Measurements from ENCODE around the gene STK17B.
"Not testable (repeated sequence)": the region's sequence is repeated elsewhere in the genome, so short reads cannot be mapped to it uniquely, and the experiment has no call there.

STK17B gene

DNA sequence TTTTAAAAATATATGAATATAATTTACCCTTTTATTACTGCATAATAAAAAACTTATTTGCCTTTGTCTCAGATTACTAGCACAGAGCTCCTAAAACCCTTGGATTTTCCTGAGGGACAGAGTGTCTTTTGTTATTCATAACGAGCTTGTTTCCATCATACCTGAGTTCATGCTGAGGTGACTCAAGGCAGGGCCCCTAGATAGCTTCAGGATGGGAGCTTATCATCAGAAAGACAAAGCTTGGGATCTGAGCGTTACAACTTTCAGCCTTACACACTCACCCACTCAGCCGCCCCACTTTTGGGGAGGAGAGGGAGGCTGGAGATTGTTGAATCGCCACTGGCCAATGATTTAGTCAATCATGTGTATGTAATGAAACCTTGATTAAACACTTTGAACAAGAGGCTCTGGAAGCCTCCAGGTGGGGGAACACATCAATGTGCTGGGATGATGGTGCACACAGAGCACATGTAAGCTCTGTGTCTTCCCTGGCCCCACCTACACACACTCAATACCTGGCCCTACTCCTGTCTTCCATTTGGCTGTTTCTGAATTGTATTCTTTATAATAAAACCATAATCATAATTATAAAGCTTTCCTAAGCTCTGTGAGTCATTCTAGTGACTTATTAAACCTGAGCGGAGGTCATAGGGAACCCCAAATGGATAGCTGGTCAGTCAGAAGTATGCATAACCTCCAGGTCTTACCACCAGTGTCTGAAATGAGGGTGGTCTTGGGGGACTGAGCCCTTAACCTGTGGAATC lies 74.2 kb downstream of the STK17B start:
- Histone ChIP-seq H3K4me1 (ENCODE audit: control insufficient read depth, insufficient read depth, low read length, poor library complexity, severe bottlenecking) (no peaks in the 10 kb centered on the region), H3K36me3 (ENCODE audit: control insufficient read depth, insufficient read depth, low read length) (no peaks in the 10 kb centered on the region), H3K9me3 (ENCODE audit: control insufficient read depth, low read length) (no peaks in the 10 kb centered on the region), H3K4me3 (ENCODE audit: extremely low read depth, insufficient read depth, low read length, poor library complexity, severe bottlenecking) (no peak overlapping the region), H3K27ac (ENCODE audit: low read depth, low read length, severe bottlenecking) (no peak overlapping the region)
- 17 to 77% methylated on average over 1 to 3 of the region's 5 CpGs for WGBS, 2 experiments (ENCODE audit: insufficient coverage in 2 of 2)

GRCh38 chr2:196096264-196096663 lies 75.1 kb downstream of the STK17B start:
- WGBS, 2 experiments (ENCODE audit: insufficient coverage in 2 of 2), result 90% methylated on average over 2 of the region's 4 CpGs; no CpG with 5 or more reads in 1 of the 2 experiments
- Histone ChIP-seq H3K36me3 (ENCODE audit: control insufficient read depth, insufficient read depth, low read length) (no peaks in the 10 kb centered on the region), H3K9me3 (ENCODE audit: control insufficient read depth, low read length) (no peaks in the 10 kb centered on the region), H3K4me3 (ENCODE audit: extremely low read depth, insufficient read depth, low read length, poor library complexity, severe bottlenecking) (no peak overlapping the region), H3K4me1 (ENCODE audit: control insufficient read depth, insufficient read depth, low read length, poor library complexity, severe bottlenecking) (no peaks in the 10 kb centered on the region), H3K27ac (ENCODE audit: low read depth, low read length, severe bottlenecking) (no peak overlapping the region)

DNA sequence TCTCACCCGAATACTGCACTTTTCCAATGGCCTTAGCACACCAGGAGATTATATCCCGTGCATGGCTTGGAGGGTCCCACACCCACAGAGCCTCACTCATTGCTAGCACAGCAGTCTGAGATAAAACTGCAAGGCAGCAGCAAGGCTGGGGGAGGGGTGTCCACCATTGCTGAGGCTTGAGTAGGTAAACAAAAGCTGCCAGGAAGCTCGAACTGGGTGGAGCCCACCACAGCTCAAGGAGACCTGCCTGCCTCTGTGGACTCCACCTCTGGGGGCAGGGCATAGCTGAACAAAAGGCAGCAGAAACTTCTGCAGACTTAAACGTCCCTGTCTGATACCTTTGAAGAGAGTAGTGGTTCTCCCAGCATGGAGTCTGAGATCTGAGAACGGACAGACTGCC lies 81.9 kb downstream of the STK17B start:
- not testable (repeated sequence) for H3K36me3 ChIP-seq (ENCODE audit: control insufficient read depth, insufficient read depth, low read length); H3K4me3 ChIP-seq (ENCODE audit: extremely low read depth, insufficient read depth, low read length, poor library complexity, severe bottlenecking); H3K9me3 ChIP-seq (ENCODE audit: control insufficient read depth, low read length); H3K27ac ChIP-seq (ENCODE audit: low read depth, low read length, severe bottlenecking); H3K4me1 ChIP-seq (ENCODE audit: control insufficient read depth, insufficient read depth, low read length, poor library complexity, severe bottlenecking)
- WGBS, 2 experiments (ENCODE audit: insufficient coverage in 2 of 2), result 84 to 90% methylated on average over 4 to 5 of the region's 5 CpGs

- no peak overlapping the region for H3K4me3 ChIP-seq (ENCODE audit: extremely low read depth, insufficient read depth, low read length, poor library complexity, severe bottlenecking)
- no peak overlapping the region for H3K27ac ChIP-seq (ENCODE audit: low read depth, low read length, severe bottlenecking)
- H3K36me3 ChIP-seq (ENCODE audit: control insufficient read depth, insufficient read depth, low read length), result no peaks in the 10 kb centered on the region
- 96 to 100% methylated on average over 1 to 2 of the region's 2 CpGs for WGBS, 2 experiments (ENCODE audit: insufficient coverage in 2 of 2)
- H3K9me3 ChIP-seq (ENCODE audit: control insufficient read depth, low read length), result peaks cover 4% of the 10 kb centered on the region
- H3K4me1 ChIP-seq (ENCODE audit: control insufficient read depth, insufficient read depth, low read length, poor library complexity, severe bottlenecking), result no peaks in the 10 kb centered on the region
Observed at GRCh38 chr2:196088203-196088602, 83.2 kb downstream of the STK17B start.

DNA sequence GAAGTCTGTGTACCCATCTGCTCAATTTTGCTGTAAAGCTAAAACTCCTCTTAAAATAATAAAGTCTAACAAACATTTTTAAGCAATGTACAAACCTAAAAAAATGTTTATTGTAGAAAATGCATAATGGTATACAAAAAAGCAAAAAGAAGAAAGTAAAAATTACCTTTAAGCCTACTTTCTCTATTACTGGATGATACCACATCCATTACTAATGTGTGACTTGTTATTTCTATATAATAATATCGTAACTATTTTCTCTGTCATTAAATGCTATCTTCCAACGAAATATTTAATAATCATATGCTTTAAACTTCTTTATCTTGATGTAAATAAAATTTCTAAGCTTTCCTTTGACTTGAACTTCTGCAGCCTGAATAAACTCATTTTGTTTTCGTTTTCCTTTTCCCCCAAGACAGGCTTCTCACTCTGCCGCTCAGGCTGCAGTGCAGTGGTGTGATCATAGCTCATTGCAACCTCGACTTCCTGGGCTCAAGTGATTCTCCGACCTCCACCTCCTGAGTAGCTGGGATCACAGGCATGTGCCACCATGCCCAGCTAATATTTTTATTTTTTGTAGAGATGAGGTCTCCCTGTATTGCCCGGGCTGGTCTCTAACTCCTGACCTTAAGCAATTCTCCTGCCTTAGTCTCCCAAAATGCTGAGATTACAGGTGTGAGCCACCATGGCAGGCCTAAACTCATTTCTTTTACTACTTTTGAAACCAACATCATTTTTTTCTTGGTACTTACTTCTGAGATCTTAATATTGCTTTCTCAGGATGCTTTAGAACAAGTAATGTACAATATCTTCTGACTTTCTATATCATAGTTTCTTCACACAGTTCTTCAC lies 84.6 kb downstream of the STK17B start:
- Histone ChIP-seq H3K9me3 (ENCODE audit: control insufficient read depth, low read length) (peaks cover 4% of the 10 kb centered on the region), H3K4me1 (ENCODE audit: control insufficient read depth, insufficient read depth, low read length, poor library complexity, severe bottlenecking) (no peaks in the 10 kb centered on the region), H3K27ac (ENCODE audit: low read depth, low read length, severe bottlenecking) (no peak overlapping the region), H3K36me3 (ENCODE audit: control insufficient read depth, insufficient read depth, low read length) (no peaks in the 10 kb centered on the region), H3K4me3 (ENCODE audit: extremely low read depth, insufficient read depth, low read length, poor library complexity, severe bottlenecking) (no peak overlapping the region)
- WGBS, 2 experiments (ENCODE audit: insufficient coverage in 2 of 2), result 74 to 80% methylated on average over 3 to 4 of the region's 7 CpGs

DNA sequence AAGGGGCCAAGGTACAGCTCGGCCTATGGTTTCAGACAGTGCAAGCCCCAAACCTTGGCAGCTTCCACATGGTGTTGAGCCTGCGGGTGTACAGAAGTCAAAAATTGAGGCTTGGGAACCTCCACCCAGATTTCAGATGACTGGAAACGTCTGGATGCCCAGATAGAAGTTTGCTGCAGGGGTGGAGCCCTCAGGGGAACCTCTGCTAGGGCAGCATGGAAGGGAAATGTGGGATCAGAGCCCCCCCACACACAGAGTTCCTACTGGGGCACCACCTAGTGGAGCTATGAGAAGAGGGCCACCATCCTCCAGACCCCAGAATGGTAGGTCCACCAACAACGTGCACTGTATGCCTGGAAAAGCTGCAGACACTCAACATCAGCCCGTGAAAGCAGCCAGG lies 87.8 kb downstream of the STK17B start:
- H3K36me3 ChIP-seq (ENCODE audit: control insufficient read depth, insufficient read depth, low read length), result no peaks in the 10 kb centered on the region
- H3K9me3 ChIP-seq (ENCODE audit: control insufficient read depth, low read length), result peaks cover 4% of the 10 kb centered on the region
- no peaks in the 10 kb centered on the region for H3K4me1 ChIP-seq (ENCODE audit: control insufficient read depth, insufficient read depth, low read length, poor library complexity, severe bottlenecking)
- no peak overlapping the region for H3K4me3 ChIP-seq (ENCODE audit: extremely low read depth, insufficient read depth, low read length, poor library complexity, severe bottlenecking)
- 90 to 94% methylated on average over 4 to 5 of the region's 5 CpGs for WGBS, 2 experiments (ENCODE audit: insufficient coverage in 2 of 2)
- H3K27ac ChIP-seq (ENCODE audit: low read depth, low read length, severe bottlenecking), result no peak overlapping the region

All from mesodermal cell (in vitro differentiated cells).